WTC11 (cell line): ENCODE data around the gene ASCC3.

Experiments
- CREB1 ChIP-seq: sonication (generic); formaldehyde crosslinking; IDR thresholded peaks from 2 replicates; pipeline ENCODE4 v1.8.0; 2023; ENCODE audit warnings: mild to moderate bottlenecking, missing genetic modification reagents
- JUN ChIP-seq: sonication (generic); formaldehyde crosslinking; IDR thresholded peaks from 2 replicates; pipeline ENCODE4 v1.8.0; 2023; ENCODE audit warnings: mild to moderate bottlenecking, missing genetic modification reagents
- TF ChIP-seq, protein P1 (sequence below): fragments of 200-600 bp; IDR thresholded peaks from 2 replicates; pipeline ENCODE4 v1.8.0; 2022; ENCODE audit warnings: antibody characterized with exemption

DNA sequence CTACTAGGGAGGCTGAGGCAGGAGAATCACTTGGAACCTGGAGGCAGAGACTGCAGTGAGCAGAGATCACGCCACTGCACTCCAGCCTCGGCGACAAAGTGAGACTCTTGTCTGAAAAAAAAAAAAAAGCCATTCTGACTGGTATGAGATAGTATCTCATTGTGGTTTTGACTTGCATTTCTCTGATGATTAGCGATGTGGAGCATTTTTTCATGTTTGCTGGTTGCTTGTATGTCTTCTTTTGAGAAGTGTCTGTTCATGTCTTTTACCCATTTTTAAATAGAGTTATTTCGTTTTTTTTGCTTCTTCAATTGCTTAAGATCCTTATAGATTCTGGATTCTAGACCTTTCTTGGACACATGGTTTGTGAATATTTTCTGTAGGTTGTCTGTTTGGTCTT is 312.9 kb downstream of the ASCC3 start:
- TF ChIP-seq CREB1 (CRISPR knock-in tag) (no peak), JUN (CRISPR knock-in tag) (no peak)
- TF ChIP-seq, protein P1, sequence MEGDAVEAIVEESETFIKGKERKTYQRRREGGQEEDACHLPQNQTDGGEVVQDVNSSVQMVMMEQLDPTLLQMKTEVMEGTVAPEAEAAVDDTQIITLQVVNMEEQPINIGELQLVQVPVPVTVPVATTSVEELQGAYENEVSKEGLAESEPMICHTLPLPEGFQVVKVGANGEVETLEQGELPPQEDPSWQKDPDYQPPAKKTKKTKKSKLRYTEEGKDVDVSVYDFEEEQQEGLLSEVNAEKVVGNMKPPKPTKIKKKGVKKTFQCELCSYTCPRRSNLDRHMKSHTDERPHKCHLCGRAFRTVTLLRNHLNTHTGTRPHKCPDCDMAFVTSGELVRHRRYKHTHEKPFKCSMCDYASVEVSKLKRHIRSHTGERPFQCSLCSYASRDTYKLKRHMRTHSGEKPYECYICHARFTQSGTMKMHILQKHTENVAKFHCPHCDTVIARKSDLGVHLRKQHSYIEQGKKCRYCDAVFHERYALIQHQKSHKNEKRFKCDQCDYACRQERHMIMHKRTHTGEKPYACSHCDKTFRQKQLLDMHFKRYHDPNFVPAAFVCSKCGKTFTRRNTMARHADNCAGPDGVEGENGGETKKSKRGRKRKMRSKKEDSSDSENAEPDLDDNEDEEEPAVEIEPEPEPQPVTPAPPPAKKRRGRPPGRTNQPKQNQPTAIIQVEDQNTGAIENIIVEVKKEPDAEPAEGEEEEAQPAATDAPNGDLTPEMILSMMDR = no peak
